ENCODE measurements around the gene TARDBP.

- TF ChIP-seq CTCF (conservative IDR thresholded peaks at IDR 0.05) (no peak), ZFX (IDR thresholded peaks at IDR 0.05) (no peak)
Observed at GRCh38 chr1:10965546-10966226, 46.8 kb upstream of the TARDBP start.
